PC-3 (cell line): ENCODE measurements around the gene PPIL1. TPM values are rescaled to one million over a fixed set of nuclear protein-coding genes. Genes with fewer than 3 reads are reported as not detected.

Experiments
- ATAC-seq: fragments of 200-7000 bp; cut with Tn5 transposase; 2 replicates; pipeline ENCODE4 v1.9.1; 2020; ENCODE audit warnings: mild to moderate bottlenecking, moderate library complexity
- BruUV-seq: library from RNA; stranded (reverse); fragments of 400-500 nt; replicated peaks from 2 replicates; lab custom pipeline; 2021; lab: Mats Ljungman, UMichigan
- CTCF ChIA-PET: fragments of 300-600 bp; sonication (Branson Sonifier 250); formaldehyde crosslinking; loops from one replicate; lab custom pipeline; 2022; ENCODE audit warnings: antibody characterized with exemption; lab: Charles Lee
- POLR2A ChIA-PET: fragments of 300-600 bp; sonication (Branson Sonifier 250); formaldehyde crosslinking; loops from one replicate; lab custom pipeline; 2022; ENCODE audit warnings: antibody characterized with exemption; ENCODE audit not compliant: unreplicated experiment; lab: Charles Lee
- DNase-seq: peaks from one replicate; pipeline ENCODE4 v3.0.0-alpha.2; 2015
- H2AFZ ChIP-seq: fragments of 300-600 bp; sonication (generic); 2 replicates; pipeline ENCODE4 v1.6.0; 2016; ENCODE audit warnings: antibody characterized with exemption, low read length
- H3F3A ChIP-seq: fragments of 300-600 bp; sonication (generic); one replicate; pipeline ENCODE4 v1.6.0; 2017; ENCODE audit warnings: antibody characterized with exemption, low read length, control low read depth, mild to moderate bottlenecking; ENCODE audit not compliant: unreplicated experiment
- H3K27ac ChIP-seq: fragments of 300-600 bp; sonication (generic); 2 replicates; pipeline ENCODE4 v1.5.1; 2016; ENCODE audit warnings: mild to moderate bottlenecking, low read length
- H3K27me3 ChIP-seq: fragments of 300-600 bp; sonication (generic); 2 replicates; pipeline ENCODE4 v1.6.1; 2016; ENCODE audit warnings: low read length, mixed read lengths
- H3K36me3 ChIP-seq: fragments of 300-600 bp; sonication (generic); 2 replicates; pipeline ENCODE4 v1.6.1; 2016; ENCODE audit warnings: low read depth, mixed run types, low read length, mixed read lengths
- H3K4me1 ChIP-seq: fragments of 300-600 bp; sonication (generic); 2 replicates; pipeline ENCODE4 v1.5.1; 2016; ENCODE audit warnings: low read length; ENCODE audit not compliant: insufficient read depth
- H3K4me2 ChIP-seq: fragments of 300-600 bp; sonication (generic); 2 replicates; pipeline ENCODE4 v1.6.0; 2016; ENCODE audit warnings: low read length
- H3K4me3 ChIP-seq: fragments of 300-600 bp; sonication (generic); 2 replicates; pipeline ENCODE4 v1.5.1; 2016; ENCODE audit warnings: mild to moderate bottlenecking, low read length, mixed read lengths
- H3K79me2 ChIP-seq: fragments of 300-600 bp; sonication (generic); 2 replicates; pipeline ENCODE4 v1.6.1; 2017; ENCODE audit warnings: low read length, mixed read lengths
- H3K9ac ChIP-seq: fragments of 300-600 bp; sonication (generic); 2 replicates; pipeline ENCODE4 v1.6.0; 2016; ENCODE audit warnings: mild to moderate bottlenecking, low read length
- H3K9me2 ChIP-seq: fragments of 300-600 bp; sonication (generic); replicated peaks from 2 replicates; pipeline ENCODE4 v1.6.1; 2016; ENCODE audit warnings: mixed run types, low read length, mixed read lengths
- H3K9me3 ChIP-seq: fragments of 300-600 bp; sonication (generic); 2 replicates; pipeline ENCODE4 v1.6.1; 2016; ENCODE audit warnings: low read length, mixed read lengths
- H4K20me1 ChIP-seq: fragments of 300-600 bp; sonication (generic); 2 replicates; pipeline ENCODE4 v1.6.1; 2016; ENCODE audit warnings: low read length, mixed read lengths
- EZH2 ChIP-seq: fragments of 300-600 bp; sonication (generic); IDR thresholded peaks from one replicate; pipeline ENCODE4 v1.6.1; 2017; ENCODE audit warnings: antibody characterized with exemption, mild to moderate bottlenecking, low read length; ENCODE audit not compliant: unreplicated experiment
- EZH2phosphoT487 ChIP-seq: fragments of 300-600 bp; sonication (generic); IDR thresholded peaks from 2 replicates; pipeline ENCODE4 v1.6.1; 2018; ENCODE audit warnings: mild to moderate bottlenecking, antibody characterized with exemption, low read length, borderline replicate concordance
- intact Hi-C: fragments of 100-400 bp; cut with micrococcal nuclease; formaldehyde crosslinking; loops from 2 replicates; pipeline ENCODE4 v1.9.0; 2023
- total RNA-seq: library from RNA; depleted of rRNA; stranded (reverse); fragments of >200 nt; gene quantifications from 2 replicates; pipeline ENCODE4 v1.2.3, GENCODE V29; 2014
- TF ChIP-seq, protein P1 (sequence below): fragments of 300-600 bp; sonication (generic); conservative IDR thresholded peaks from 2 replicates; pipeline ENCODE4 v1.5.1; 2017; ENCODE audit warnings: antibody characterized with exemption, low read depth, mild to moderate bottlenecking, low read length

Gene PPIL1
- total RNA-seq, 1 experiment from 2014 or later = 39.9 TPM

DNA sequence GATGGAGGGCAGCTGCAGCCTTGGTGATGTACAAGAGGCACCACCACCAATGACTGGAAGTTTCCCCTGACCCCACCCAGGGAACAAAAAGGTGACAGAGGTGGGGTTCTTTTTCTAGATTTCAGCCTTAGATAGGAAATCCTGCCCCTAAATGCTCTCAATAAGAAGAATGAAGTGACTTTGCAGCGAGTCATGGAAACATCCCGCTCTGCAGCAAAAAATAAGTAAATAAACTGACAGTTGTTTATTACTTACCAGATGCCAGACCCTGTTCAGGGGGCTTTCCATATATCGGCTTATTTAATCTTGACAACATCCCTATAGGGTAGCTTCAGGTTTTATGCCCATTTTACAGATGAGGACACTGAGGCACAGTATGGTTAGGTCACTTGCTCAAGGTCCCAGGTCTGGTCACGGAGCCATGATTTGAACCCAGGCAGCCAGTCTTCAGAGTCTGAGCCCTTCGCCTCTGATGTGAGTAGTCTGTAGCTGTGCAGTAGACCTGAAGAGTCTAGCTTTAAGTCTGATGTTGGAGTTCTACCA lies 30.3 kb upstream of the PPIL1 start:
- no peaks in the 10 kb centered on the region for H4K20me1 ChIP-seq
- H3F3A ChIP-seq = no peaks in the 10 kb centered on the region
- no peak for TF ChIP-seq EZH2
- TF ChIP-seq, protein P1, sequence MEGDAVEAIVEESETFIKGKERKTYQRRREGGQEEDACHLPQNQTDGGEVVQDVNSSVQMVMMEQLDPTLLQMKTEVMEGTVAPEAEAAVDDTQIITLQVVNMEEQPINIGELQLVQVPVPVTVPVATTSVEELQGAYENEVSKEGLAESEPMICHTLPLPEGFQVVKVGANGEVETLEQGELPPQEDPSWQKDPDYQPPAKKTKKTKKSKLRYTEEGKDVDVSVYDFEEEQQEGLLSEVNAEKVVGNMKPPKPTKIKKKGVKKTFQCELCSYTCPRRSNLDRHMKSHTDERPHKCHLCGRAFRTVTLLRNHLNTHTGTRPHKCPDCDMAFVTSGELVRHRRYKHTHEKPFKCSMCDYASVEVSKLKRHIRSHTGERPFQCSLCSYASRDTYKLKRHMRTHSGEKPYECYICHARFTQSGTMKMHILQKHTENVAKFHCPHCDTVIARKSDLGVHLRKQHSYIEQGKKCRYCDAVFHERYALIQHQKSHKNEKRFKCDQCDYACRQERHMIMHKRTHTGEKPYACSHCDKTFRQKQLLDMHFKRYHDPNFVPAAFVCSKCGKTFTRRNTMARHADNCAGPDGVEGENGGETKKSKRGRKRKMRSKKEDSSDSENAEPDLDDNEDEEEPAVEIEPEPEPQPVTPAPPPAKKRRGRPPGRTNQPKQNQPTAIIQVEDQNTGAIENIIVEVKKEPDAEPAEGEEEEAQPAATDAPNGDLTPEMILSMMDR = no peak
- TF ChIP-seq EZH2phosphoT487 = no peak
- H3K27ac ChIP-seq = peak overlapping the region; percentile 38; the same call in 1 of the 2 replicates
- BruUV-seq = no TSS peak
- ChIA-PET POLR2A (no interaction called here), CTCF (interaction anchor here (1.0 kb wide), 1 partner anchor 9 kb away, joined by 15 read pairs; no protein-coding TSS in a partner anchor)
- peak overlapping the region; percentile 40; the same call in 1 of the 2 replicates for H3K4me2 ChIP-seq
- ATAC-seq (no peak), DNase-seq (peak; percentile 15)
- H3K36me3 ChIP-seq = peaks cover 11% of the 10 kb centered on the region; the same call in 1 of the 2 replicates
- H3K4me1 ChIP-seq = peaks cover 39% of the 10 kb centered on the region
- no peak overlapping the region for H3K9ac ChIP-seq
- no peaks in the 10 kb centered on the region for H3K9me3 ChIP-seq
- intact Hi-C loops = loop anchor here (1.0 kb wide), 1 partner anchor 7 kb away; no protein-coding TSS in a partner anchor
- no peaks in the 10 kb centered on the region for H3K79me2 ChIP-seq
- no peaks in the 10 kb centered on the region for H3K27me3 ChIP-seq
- no peak overlapping the region for H2AFZ ChIP-seq
- H3K4me3 ChIP-seq = no peak overlapping the region
- no peaks in the 10 kb centered on the region for H3K9me2 ChIP-seq

DNA sequence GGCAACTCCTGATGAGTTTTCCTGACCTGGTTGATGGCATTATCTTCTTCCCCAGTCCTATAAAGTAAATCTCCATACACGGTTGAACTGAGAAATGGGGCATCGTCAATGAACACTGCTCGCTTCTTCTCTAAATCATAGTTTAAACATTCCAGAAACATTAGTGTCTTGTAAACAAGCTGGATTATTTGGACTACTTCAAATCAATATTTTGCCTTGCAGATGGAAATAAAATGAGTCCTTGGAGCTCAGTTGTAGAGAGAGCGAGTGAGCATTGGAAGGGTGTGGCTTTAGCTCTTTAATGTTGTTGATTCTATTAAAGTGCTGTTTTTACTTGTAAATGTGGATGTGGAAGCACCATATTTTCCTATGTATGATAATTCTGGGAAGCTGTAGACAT lies 29.5 kb upstream of the PPIL1 start:
- DNase-seq (peak; percentile 68), ATAC-seq (peak; percentile 91)
- POLR2A ChIA-PET = interaction anchor here (0.5 to 0.7 kb wide), 2 partner anchors 27 to 192 kb away, joined by 3 read pairs; no protein-coding TSS in a partner anchor
- TF ChIP-seq EZH2phosphoT487 = no peak
- no peak for TF ChIP-seq EZH2
- TF ChIP-seq, protein P1 = no peak
- Histone ChIP-seq H3K4me2 (peak overlapping the region; percentile 40), H3K4me3 (no peak overlapping the region), H4K20me1 (no peaks in the 10 kb centered on the region), H3K9me3 (no peaks in the 10 kb centered on the region), H3K4me1 (peaks cover 39% of the 10 kb centered on the region), H3K36me3 (peaks cover 11% of the 10 kb centered on the region; the same call in 1 of the 2 replicates), H3K27ac (peak overlapping the region; percentile 38), H3K79me2 (no peaks in the 10 kb centered on the region), H2AFZ (no peak overlapping the region), H3K9ac (no peak overlapping the region), H3F3A (no peaks in the 10 kb centered on the region), H3K9me2 (no peaks in the 10 kb centered on the region), H3K27me3 (no peaks in the 10 kb centered on the region)
- BruUV-seq = no TSS peak
- CTCF ChIA-PET = interaction anchor here (0.5 to 1.1 kb wide), 3 partner anchors 10 to 114 kb away, joined by 5 to 15 read pairs (median 7); partner anchors contain the start of gene PPIL1
- intact Hi-C loops = loop anchor here (1.0 kb wide), 1 partner anchor 8 kb away; no protein-coding TSS in a partner anchor

DNA sequence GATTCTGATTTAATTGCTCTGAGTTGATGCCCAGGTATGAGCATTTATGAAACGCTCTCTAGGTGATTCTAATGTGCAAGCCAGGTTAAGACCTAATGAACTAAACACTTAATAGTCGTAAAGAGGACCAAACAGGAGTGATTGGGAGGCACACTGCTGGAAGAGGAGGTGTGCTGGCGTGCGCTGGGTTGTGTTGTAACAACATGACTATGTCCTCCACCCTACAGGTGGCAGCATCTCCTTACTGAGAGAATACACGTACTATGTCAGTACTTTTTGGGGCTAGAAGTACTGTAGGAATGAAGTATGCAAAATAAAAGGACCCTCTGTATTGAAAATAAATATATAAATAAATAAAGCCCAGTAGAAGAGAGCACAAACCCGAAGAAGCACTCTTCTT lies 23.0 kb upstream of the PPIL1 start:
- peak; percentile 77 for ATAC-seq
- POLR2A ChIA-PET = no interaction called here

More for the DNA sequence above, 23.0 kb upstream of the PPIL1 start:
- CTCF ChIA-PET = no interaction called here
- Histone ChIP-seq H3K79me2 (no peaks in the 10 kb centered on the region), H3K36me3 (peaks cover 5% of the 10 kb centered on the region; the same call in 1 of the 2 replicates), H3K4me3 (no peak overlapping the region), H3F3A (no peaks in the 10 kb centered on the region), H2AFZ (no peak overlapping the region), H3K27me3 (no peaks in the 10 kb centered on the region), H3K9ac (no peak overlapping the region), H3K27ac (no peak overlapping the region), H3K9me2 (no peaks in the 10 kb centered on the region), H3K4me1 (no peaks in the 10 kb centered on the region), H4K20me1 (no peaks in the 10 kb centered on the region), H3K9me3 (no peaks in the 10 kb centered on the region), H3K4me2 (no peak overlapping the region)
- TF ChIP-seq EZH2phosphoT487 = no peak
- TF ChIP-seq, protein P1 = peak; percentile 67
- no TSS peak for BruUV-seq
- intact Hi-C loops = loop anchor here (1.0 kb wide), 1 partner anchor 121 kb away; no protein-coding TSS in a partner anchor
- DNase-seq = peak; percentile 62
